ENCODE results near the gene OR2A12.
"Not testable (repeated sequence)": the region's sequence is repeated elsewhere in the genome, so short reads cannot be mapped to it uniquely, and the experiment has no call there.

OR2A12 gene

DNA sequence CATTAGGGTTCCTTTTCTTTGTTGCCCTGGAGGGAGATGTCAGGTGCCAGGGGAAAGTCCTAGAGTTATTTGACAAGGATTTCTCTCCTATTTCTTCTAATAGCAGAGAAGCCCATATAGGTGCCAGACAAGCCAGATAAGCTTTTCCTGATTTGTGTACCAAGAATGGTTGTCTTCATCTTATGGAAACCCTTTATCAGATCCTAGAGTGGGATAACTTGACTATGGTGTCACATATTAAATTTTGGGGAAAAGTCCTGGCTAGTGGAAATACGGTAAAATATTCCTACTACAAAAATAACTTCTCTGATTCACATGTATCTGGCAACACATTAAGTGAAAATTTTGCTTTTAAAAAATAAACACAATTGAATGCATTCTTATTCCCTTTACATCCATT lies 1.2 kb downstream of the OR2A12 start:
- no peaks in the 10 kb centered on the region for H3K36me3 Mint-ChIP-seq (ENCODE audit: low read depth)
- intact Hi-C loops (cut with micrococcal nuclease): no loop called here
- no peak overlapping the region for H3K4me3 Mint-ChIP-seq
- no peak overlapping the region for H3K27ac Mint-ChIP-seq
- no peaks in the 10 kb centered on the region for H3K4me1 Mint-ChIP-seq (ENCODE audit: low read depth)
- no peaks in the 10 kb centered on the region for H3K27me3 Mint-ChIP-seq
- peaks cover 8% of the 10 kb centered on the region for H3K9me3 Mint-ChIP-seq

DNA sequence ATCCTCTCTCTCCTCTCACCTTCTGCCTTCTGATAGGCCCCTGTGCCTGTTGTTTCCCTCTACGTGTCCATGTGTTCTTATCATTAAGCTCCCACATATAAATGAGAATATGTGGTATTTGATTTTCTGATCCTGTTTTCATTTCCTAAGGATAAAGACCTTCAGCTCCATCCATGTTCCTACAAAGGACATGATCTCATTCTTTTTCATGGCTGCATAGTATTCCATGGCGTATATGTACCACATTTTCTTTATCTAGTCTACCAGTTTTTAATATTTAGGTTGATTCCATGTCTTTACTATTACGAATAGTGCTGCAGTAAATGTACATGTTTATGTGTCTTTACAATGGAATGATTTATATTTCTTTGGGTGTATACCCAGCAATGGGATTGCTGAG lies 4.6 kb downstream of the OR2A12 start:
- Mint-ChIP-seq H3K27me3 (no peaks in the 10 kb centered on the region), H3K9me3 (peaks cover 8% of the 10 kb centered on the region), H3K27ac (no peak overlapping the region), H3K4me1 (ENCODE audit: low read depth) (no peaks in the 10 kb centered on the region), H3K36me3 (ENCODE audit: low read depth) (no peaks in the 10 kb centered on the region), H3K4me3 (no peak overlapping the region)
- intact Hi-C loops (cut with micrococcal nuclease): no loop called here

DNA sequence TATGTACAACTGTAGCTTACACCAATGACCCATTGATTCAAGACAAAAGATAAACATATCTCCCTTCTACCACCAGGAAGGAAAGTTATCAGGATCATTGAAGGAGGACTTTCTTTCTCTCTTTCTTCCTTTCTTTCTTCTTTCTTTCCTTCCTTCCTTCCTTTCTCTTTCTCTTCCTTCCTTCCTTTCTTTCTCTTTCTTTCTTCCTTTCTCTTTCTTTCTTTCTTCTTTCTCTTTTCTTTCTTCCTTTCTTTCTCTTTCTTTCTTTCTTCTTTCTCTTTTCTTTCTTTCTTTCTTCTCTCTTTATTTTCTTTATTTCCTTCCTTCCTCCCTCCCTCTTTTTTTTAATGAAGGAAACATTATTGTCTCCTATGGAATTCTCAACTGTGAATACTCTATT lies 12.7 kb downstream of the OR2A12 start:
- H3K27me3 Mint-ChIP-seq: peaks cover 2% of the 10 kb centered on the region

DNA sequence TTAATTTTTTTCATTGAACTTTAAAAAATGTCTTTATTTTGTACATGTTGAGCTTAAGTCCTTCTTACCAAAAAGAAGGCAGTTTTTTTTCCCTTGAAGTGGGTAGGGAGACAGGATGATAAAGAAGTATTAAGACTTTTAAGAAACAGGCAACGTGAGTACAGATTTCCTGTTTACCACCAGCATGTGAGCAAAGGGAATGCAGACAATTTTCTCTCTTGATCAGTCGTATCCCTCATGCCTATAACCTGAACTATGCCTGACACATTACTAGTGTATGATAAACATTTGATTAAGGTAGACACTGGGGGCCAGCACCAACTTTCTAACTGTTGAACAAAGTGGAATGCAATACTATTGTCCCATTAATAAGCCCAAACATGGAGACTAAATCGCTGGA lies 14.5 kb downstream of the OR2A12 start:
- no peaks in the 10 kb centered on the region for H3K36me3 Mint-ChIP-seq (ENCODE audit: low read depth)
- no peak overlapping the region for H3K27ac Mint-ChIP-seq
- no peak overlapping the region for H3K4me3 Mint-ChIP-seq
- H3K27me3 Mint-ChIP-seq: peaks cover 2% of the 10 kb centered on the region
- no peaks in the 10 kb centered on the region for H3K4me1 Mint-ChIP-seq (ENCODE audit: low read depth)
- intact Hi-C loops (cut with micrococcal nuclease): no loop called here
- H3K9me3 Mint-ChIP-seq: no peaks in the 10 kb centered on the region

More for the DNA sequence above, 12.7 kb downstream of the OR2A12 start:
- intact Hi-C loops (cut with micrococcal nuclease): no loop called here
- H3K4me3 Mint-ChIP-seq: no peak overlapping the region
- no peaks in the 10 kb centered on the region for H3K36me3 Mint-ChIP-seq (ENCODE audit: low read depth)
- H3K4me1 Mint-ChIP-seq (ENCODE audit: low read depth): no peaks in the 10 kb centered on the region
- no peaks in the 10 kb centered on the region for H3K9me3 Mint-ChIP-seq
- H3K27ac Mint-ChIP-seq: no peak overlapping the region

DNA sequence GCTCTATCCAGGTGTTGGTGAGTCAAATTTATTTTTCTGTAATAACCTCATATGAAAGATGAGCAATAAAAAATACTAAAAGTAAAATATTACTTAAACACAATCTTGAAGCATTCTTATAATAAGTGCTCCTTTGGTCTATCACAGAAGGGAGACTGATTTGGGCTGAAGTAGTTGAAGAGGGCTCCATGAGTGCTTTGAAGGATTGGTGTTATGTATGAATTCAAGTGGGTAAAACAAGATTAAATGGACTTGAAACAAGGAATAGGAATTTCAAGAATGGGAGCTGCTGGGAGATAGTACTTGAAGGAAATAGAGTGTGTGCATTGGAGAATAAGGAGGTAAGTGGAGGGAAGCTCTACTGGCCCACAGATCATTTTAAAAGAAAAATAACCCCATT lies 16.0 kb downstream of the OR2A12 start:
- intact Hi-C loops (cut with micrococcal nuclease): no loop called here
- no peak overlapping the region for H3K4me3 Mint-ChIP-seq
- peaks cover 2% of the 10 kb centered on the region for H3K27me3 Mint-ChIP-seq
- H3K9me3 Mint-ChIP-seq: no peaks in the 10 kb centered on the region
- H3K4me1 Mint-ChIP-seq (ENCODE audit: low read depth): no peaks in the 10 kb centered on the region
- no peak overlapping the region for H3K27ac Mint-ChIP-seq
- H3K36me3 Mint-ChIP-seq (ENCODE audit: low read depth): no peaks in the 10 kb centered on the region

DNA sequence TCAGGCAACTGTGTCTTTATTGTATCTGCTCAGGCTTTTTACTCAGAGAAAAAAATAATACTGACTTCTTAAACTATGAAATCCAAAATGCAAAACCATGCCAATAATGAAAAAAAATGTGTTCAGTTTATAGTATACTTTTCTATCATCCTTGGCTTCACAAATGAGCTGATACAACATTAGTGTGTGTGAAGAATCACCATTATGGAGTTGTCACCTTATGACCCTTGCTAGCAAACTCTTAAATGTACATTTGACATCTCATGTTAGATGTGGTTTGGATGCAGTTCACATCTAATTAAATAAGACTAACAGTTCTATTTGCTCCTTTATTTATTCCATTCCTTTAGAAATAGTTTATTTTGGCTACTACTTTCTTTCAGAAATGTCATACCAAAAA lies 19.1 kb downstream of the OR2A12 start:
- Mint-ChIP-seq H3K4me3 (no peak overlapping the region), H3K4me1 (ENCODE audit: low read depth) (no peaks in the 10 kb centered on the region), H3K9me3 (no peaks in the 10 kb centered on the region), H3K36me3 (ENCODE audit: low read depth) (no peaks in the 10 kb centered on the region), H3K27me3 (peaks cover 2% of the 10 kb centered on the region), H3K27ac (no peak overlapping the region)
- intact Hi-C loops (cut with micrococcal nuclease): no loop called here

DNA sequence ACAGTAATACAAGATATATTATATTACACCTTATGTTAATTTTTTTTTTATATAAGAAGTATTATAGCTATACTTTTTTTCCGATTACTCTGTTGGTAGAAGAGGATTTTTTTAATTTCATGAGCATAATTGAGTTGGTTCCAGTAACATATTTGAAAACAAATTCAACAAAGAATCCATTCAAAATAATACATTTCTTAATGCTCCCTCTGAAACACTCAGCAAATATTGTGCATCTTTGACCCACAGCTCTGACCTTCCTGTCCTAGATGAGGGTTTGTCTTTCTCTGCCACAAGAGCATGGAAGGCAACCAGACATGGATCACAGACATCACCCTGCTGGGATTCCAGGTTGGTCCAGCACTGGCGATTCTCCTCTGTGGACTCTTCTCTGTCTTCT lies 23.2 kb downstream of the OR2A12 start, which contains the start of gene OR2A2:
OR2A2 (plus strand) TSS at position 301 of the 400 bp plus-strand sequence; CDS start at position 301, 0 bp downstream.
- H3K9me3 Mint-ChIP-seq: no peaks in the 10 kb centered on the region
- H3K4me3 Mint-ChIP-seq: no peak within 1 kb of the TSS
- no peaks in the 10 kb centered on the region for H3K4me1 Mint-ChIP-seq (ENCODE audit: low read depth)
- no peaks in the 10 kb centered on the region for H3K27me3 Mint-ChIP-seq
- H3K27ac Mint-ChIP-seq: no peak within 1 kb of the TSS
- intact Hi-C loops (cut with micrococcal nuclease): no loop called here
- H3K36me3 Mint-ChIP-seq (ENCODE audit: low read depth): no peaks in the 10 kb centered on the region

DNA sequence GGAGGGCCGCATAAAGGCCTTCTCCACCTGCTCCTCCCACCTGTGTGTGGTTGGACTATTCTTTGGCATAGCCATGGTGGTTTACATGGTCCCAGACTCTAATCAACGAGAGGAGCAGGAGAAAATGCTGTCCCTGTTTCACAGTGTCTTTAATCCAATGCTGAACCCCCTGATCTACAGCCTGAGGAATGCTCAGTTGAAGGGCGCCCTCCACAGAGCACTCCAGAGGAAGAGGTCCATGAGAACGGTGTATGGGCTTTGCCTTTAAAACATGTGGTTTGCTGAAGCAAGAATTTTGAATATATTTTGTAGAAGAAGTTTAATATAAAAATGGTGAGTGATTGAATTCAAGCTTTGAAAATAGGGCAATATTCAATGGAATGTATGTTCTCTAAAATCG lies 24.2 kb downstream of the OR2A12 start:
- Mint-ChIP-seq H3K27ac (no peak overlapping the region), H3K9me3 (no peaks in the 10 kb centered on the region), H3K36me3 (ENCODE audit: low read depth) (no peaks in the 10 kb centered on the region), H3K4me3 (no peak overlapping the region), H3K4me1 (ENCODE audit: low read depth) (no peaks in the 10 kb centered on the region), H3K27me3 (no peaks in the 10 kb centered on the region)
- intact Hi-C loops (cut with micrococcal nuclease): no loop called here

DNA sequence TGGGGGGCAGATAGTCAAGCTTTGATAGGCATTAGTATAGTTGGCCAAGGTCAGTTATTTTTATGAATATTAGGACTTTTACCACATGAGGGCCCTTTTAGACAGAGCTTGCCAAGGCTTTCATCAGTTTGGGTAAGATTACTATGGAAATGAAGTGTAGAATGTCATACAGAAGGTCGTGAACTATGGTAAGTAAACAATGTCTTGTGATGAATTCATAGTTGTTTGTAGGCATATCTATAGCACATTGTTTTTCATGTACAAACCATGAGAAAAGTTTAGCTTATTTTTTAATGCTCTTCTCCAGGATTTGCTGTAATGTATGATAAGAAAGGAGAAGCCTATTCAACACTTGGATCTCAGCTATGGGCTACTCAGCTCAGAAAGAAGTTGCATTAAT lies 27.6 kb downstream of the OR2A12 start:
- H3K9me3 Mint-ChIP-seq: no peaks in the 10 kb centered on the region
- H3K27ac Mint-ChIP-seq: no peak overlapping the region
- H3K27me3 Mint-ChIP-seq: no peaks in the 10 kb centered on the region
- no peaks in the 10 kb centered on the region for H3K4me1 Mint-ChIP-seq (ENCODE audit: low read depth)
- no peak overlapping the region for H3K4me3 Mint-ChIP-seq
- no peaks in the 10 kb centered on the region for H3K36me3 Mint-ChIP-seq (ENCODE audit: low read depth)
- intact Hi-C loops (cut with micrococcal nuclease): no loop called here

DNA sequence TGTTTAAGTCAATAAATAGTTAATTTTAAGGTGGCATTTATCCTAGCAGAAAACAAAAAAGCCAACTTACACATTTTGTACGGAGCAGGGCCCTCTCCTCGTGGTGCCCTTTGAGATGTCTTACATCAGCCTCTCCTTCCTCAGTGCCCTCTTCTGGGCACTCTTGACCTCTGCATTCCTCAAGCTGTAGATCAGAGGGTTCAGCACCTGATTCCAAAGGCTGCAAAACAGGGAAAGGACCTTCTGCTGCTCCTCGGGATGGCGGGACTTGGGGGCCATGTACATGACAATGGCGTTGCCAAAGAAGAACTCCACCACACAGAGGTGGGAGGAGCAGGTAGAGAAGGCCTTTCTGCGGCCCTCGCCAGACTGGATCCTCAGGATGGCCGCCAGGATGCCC lies 32.3 kb downstream of the OR2A12 start:
- Mint-ChIP-seq H3K27me3 (no peaks in the 10 kb centered on the region), H3K36me3 (ENCODE audit: low read depth) (no peaks in the 10 kb centered on the region), H3K9me3 (no peaks in the 10 kb centered on the region), H3K27ac (no peak overlapping the region), H3K4me3 (no peak overlapping the region), H3K4me1 (ENCODE audit: low read depth) (no peaks in the 10 kb centered on the region)
- intact Hi-C loops (cut with micrococcal nuclease): no loop called here

DNA sequence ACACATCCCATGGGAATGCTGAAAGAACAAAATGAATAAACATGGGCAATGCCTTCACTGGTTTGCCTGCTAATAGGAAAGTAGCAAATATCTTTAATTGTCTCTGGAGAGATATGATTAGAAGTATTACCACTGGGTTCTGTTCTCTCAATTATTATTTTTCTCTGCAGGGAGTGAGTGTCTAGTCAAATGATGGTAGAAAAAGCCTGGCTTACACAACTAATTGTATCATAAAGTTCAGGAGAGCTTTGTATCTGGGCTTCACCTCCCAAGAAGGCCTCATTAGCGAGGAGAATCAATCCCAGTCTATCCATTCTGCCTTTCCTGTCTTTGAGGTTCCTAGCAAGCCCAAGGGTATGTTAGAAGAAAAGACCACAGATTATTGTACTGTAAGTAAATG lies 36.8 kb downstream of the OR2A12 start, which contains the start of gene OR2A14:
OR2A14 (plus strand) TSS at position 301 of the 400 bp plus-strand sequence. CDS start 5,937 bp downstream, outside the sequence.
- no peaks in the 10 kb centered on the region for H3K4me1 Mint-ChIP-seq (ENCODE audit: low read depth)
- H3K27me3 Mint-ChIP-seq: no peaks in the 10 kb centered on the region
- intact Hi-C loops (cut with micrococcal nuclease): no loop called here
- H3K9me3 Mint-ChIP-seq: no peaks in the 10 kb centered on the region
- no peak within 1 kb of the TSS for H3K27ac Mint-ChIP-seq
- no peak within 1 kb of the TSS for H3K4me3 Mint-ChIP-seq
- H3K36me3 Mint-ChIP-seq (ENCODE audit: low read depth): no peaks in the 10 kb centered on the region

DNA sequence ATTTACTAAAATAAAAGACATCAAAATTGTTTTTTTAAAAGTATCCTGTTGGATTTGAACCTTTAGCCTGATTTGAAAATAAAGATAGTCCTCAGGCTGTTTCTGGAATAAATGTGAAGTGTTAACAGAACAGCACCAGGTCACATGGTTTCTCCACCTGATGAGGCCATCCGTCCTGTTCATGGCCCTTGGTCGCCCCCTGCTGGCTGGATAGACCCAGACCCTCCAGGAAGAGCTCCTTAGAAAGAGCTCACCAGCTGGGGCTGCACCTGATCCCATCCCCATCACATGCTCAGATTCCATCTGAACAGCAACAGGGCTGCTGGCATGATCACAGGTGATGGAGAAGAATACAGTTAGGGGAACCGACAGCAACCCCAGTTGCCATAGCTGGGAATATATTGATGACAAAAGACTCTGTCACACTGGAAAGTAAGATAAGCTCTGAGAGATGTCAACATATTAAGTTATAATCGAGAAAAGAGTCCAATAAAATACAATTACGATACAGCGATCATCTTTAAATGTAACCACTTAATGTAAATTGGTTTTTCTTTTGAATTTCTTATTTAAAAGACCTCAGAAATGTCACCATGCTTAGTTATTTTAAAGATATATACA lies 41.7 kb downstream of the OR2A12 start:
- no peak overlapping the region for H3K4me3 Mint-ChIP-seq
- intact Hi-C loops (cut with micrococcal nuclease): no loop called here
- H3K27me3 Mint-ChIP-seq: no peaks in the 10 kb centered on the region
- no peaks in the 10 kb centered on the region for H3K36me3 Mint-ChIP-seq (ENCODE audit: low read depth)
- no peaks in the 10 kb centered on the region for H3K9me3 Mint-ChIP-seq
- H3K27ac Mint-ChIP-seq: no peak overlapping the region
- no peaks in the 10 kb centered on the region for H3K4me1 Mint-ChIP-seq (ENCODE audit: low read depth)

DNA sequence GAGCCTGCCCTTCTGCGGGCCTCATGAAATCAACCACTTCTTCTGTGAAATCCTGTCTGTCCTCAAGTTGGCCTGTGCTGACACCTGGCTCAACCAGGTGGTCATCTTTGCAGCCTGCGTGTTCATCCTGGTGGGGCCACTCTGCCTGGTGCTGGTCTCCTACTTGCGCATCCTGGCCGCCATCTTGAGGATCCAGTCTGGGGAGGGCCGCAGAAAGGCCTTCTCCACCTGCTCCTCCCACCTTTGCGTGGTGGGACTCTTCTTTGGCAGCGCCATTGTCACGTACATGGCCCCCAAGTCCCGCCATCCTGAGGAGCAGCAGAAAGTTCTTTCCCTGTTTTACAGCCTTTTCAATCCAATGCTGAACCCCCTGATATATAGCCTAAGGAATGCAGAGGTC lies 43.5 kb downstream of the OR2A12 start:
- intact Hi-C loops (cut with micrococcal nuclease); H3K27ac Mint-ChIP-seq; H3K4me1 Mint-ChIP-seq (ENCODE audit: low read depth); H3K9me3 Mint-ChIP-seq; H3K36me3 Mint-ChIP-seq (ENCODE audit: low read depth); H3K4me3 Mint-ChIP-seq; H3K27me3 Mint-ChIP-seq: not testable (repeated sequence)

DNA sequence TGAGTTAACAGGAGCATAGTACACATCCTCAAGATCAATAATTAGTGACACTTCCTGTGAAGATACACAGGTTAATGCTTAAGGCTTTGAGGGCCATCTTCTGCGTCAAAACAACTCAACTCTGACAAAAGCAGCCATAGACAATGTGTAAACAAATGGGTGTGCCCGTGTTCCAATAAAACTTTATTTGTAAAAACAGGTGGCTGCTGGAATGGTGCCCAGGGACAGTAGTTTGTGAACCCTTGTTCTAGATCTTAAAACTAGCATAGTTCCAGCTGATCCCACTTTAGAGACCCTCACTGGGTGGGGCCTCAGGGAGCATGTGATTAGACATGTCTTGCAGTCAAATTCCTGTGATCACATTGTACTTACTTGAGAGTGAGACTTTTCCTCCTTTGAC lies 44.7 kb downstream of the OR2A12 start:
- Mint-ChIP-seq H3K4me3 (no peak overlapping the region), H3K27ac (no peak overlapping the region), H3K36me3 (ENCODE audit: low read depth) (no peaks in the 10 kb centered on the region), H3K4me1 (ENCODE audit: low read depth) (no peaks in the 10 kb centered on the region), H3K9me3 (no peaks in the 10 kb centered on the region), H3K27me3 (no peaks in the 10 kb centered on the region)
- intact Hi-C loops (cut with micrococcal nuclease): loop anchor here (5.0 kb wide), 1 partner anchor 262 kb away; no protein-coding TSS in a partner anchor

DNA sequence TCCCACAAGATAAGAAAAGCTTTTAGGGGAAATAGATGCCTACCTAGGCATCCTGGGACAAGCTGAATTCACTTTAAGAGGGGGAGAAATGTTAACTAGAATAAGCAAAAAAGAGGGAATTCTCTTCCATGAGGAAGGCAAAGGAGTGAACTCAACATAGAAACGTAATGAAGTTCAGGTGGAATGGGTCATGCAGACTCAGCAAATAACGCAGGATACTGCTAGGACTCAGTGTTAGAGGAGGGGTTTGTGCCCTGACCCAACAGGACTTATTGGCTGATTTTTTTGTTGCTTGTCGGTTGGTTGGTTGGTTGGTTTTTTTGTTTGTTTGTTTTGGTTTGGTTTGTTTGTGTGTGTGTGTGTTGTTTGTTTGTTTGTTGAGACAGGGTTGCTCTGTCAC lies 46.2 kb downstream of the OR2A12 start:
- intact Hi-C loops (cut with micrococcal nuclease): loop anchor here (5.0 kb wide), 1 partner anchor 260 kb away; no protein-coding TSS in a partner anchor
- H3K27me3 Mint-ChIP-seq: no peaks in the 10 kb centered on the region
- no peaks in the 10 kb centered on the region for H3K36me3 Mint-ChIP-seq (ENCODE audit: low read depth)
- no peaks in the 10 kb centered on the region for H3K9me3 Mint-ChIP-seq
- H3K27ac Mint-ChIP-seq: no peak overlapping the region
- no peaks in the 10 kb centered on the region for H3K4me1 Mint-ChIP-seq (ENCODE audit: low read depth)
- H3K4me3 Mint-ChIP-seq: no peak overlapping the region
